Lung (tissue), 12 donors: Measurements from ENCODE around the gene CASZ1. TPM values are rescaled to one million over a fixed set of nuclear protein-coding genes. Genes with fewer than 3 reads are reported as not detected.
A peak's percentile ranks its signal among the peaks of the same experiment; 100 is the strongest.

ENCODE experiments used
- ATAC-seq: fragments of 200-7000 bp; cut with Tn5 transposase; one replicate; pipeline ENCODE4 v1.9.1; 2020; ENCODE audit warnings: moderate number of reproducible peaks; ENCODE audit not compliant: insufficient read depth, low FRiP score
- DNase-seq, 3 donors: peaks; one replicate each; pipeline ENCODE4 v3.0.0-alpha.2; 2013 to 2017
- H3K27ac ChIP-seq, 2 donors: one replicate each; pipeline ENCODE4 v1.5.1; 2013; ENCODE audit warnings: mild to moderate bottlenecking in 2 of 2, moderate library complexity in 2 of 2, control low read depth in 1 of 2, inconsistent platforms in 1 of 2, low read depth in 1 of 2, low read length in 1 of 2
- H3K27me3 ChIP-seq, 3 donors: one replicate each; pipeline ENCODE4 v1.5.1; 2013; ENCODE audit warnings: low read length in 2 of 3; ENCODE audit not compliant: control insufficient read depth in 3 of 3, insufficient read depth in 3 of 3
- H3K36me3 ChIP-seq, 4 donors: one replicate each; pipeline ENCODE4 v1.5.1; 2013; ENCODE audit warnings: low read length in 4 of 4, mild to moderate bottlenecking in 1 of 4, moderate library complexity in 1 of 4; ENCODE audit not compliant: control insufficient read depth in 4 of 4, insufficient read depth in 4 of 4
- H3K4me1 ChIP-seq, 5 donors: one replicate each; pipeline ENCODE4 v1.5.1; 2013; ENCODE audit warnings: low read length in 5 of 5, mild to moderate bottlenecking in 2 of 5, moderate library complexity in 1 of 5; ENCODE audit not compliant: control insufficient read depth in 5 of 5, insufficient read depth in 5 of 5
- H3K4me3 ChIP-seq: one replicate; pipeline ENCODE4 v1.5.1; 2013; ENCODE audit warnings: mild to moderate bottlenecking, control low read depth, moderate library complexity
- H3K9ac ChIP-seq, 2 donors: one replicate each; pipeline ENCODE4 v1.5.1; 2013; ENCODE audit warnings: low read length in 2 of 2, control low read depth in 1 of 2; ENCODE audit not compliant: insufficient read depth in 1 of 2
- H3K9me3 ChIP-seq, 4 donors: one replicate each; pipeline ENCODE4 v1.5.1; 2013; ENCODE audit warnings: low read length in 3 of 4, mild to moderate bottlenecking in 1 of 4, moderate library complexity in 1 of 4; ENCODE audit not compliant: control insufficient read depth in 4 of 4, insufficient read depth in 3 of 4
- WGBS, 2 donors: extraction: QIAGEN DNeasy Blood & Tissue Kit; methylation state at CpG; one replicate each; pipeline ENCODE4 v1.1.7; 2013; 5-methylcytosine and 5-hydroxymethylcytosine counted together
- polyA plus RNA-seq, 2 donors: library from polyadenylated mRNA; stranded (reverse); fragments of 200-250 nt; gene quantifications; one replicate each; pipeline ENCODE4 v1.2.1, GENCODE V29; 2013
- total RNA-seq, 2 donors: library from RNA; depleted of rRNA in 1 of 2; stranded (reverse); fragments of >200 nt in 1 of 2; gene quantifications; one replicate each; pipeline ENCODE4 v1.2.1, GENCODE V29; 2014 to 2021
- TF ChIP-seq, protein P1 (sequence below): IDR thresholded peaks from 2 replicates; pipeline ENCODE4 v1.5.1; 2012; ENCODE audit warnings: mild to moderate bottlenecking; ENCODE audit errors: control extremely low read depth, extremely low read depth
- donor health status: control.
- donor health status: control.
- donor health status: Bipolar disorder and iron deficiency.
- donor health status: healthy.
- donor health status: DM: yes; HTN: yes; CAD: no.

Gene CASZ1
- total and polyA plus RNA-seq, 4 donors = 10.3 to 69.9 (median 40.5) TPM

DNA sequence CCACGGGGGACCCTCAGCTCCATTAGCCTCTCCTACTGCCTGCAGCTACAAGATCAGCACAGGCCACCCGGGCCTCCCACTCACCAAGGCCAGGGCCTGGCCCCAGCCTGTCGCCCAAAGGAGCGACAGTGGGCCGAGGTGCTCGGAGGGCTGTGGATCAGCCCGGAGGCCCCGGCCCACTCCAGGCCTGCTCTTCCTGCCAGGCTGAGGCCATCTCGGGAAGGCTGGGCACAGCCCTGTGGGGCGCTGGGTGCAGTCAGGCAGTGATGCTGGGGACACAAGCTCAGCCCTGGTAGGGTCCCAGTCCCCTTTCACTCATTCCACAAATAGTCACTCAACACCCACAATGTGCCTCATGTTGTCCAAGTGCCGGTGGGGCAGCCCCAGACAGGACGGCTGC lies 58.8 kb downstream of the CASZ1 start:
- peaks cover 0 to 29% (median 17%) of the 10 kb centered on the region in 5 donors for H3K4me1 ChIP-seq
- no peaks in the 10 kb centered on the region for H3K27me3 ChIP-seq
- 63 to 86% methylated on average over 12 of the region's 12 CpGs for WGBS, 2 donors
- no peak overlapping the region for H3K4me3 ChIP-seq
- DNase-seq = no peak
- no peak for ATAC-seq
- H3K9me3 ChIP-seq = no peaks in the 10 kb centered on the region
- H3K36me3 ChIP-seq = no peaks in the 10 kb centered on the region
- peak overlapping the region; percentile 55 to 89 for H3K27ac ChIP-seq
- TF ChIP-seq, protein P1, sequence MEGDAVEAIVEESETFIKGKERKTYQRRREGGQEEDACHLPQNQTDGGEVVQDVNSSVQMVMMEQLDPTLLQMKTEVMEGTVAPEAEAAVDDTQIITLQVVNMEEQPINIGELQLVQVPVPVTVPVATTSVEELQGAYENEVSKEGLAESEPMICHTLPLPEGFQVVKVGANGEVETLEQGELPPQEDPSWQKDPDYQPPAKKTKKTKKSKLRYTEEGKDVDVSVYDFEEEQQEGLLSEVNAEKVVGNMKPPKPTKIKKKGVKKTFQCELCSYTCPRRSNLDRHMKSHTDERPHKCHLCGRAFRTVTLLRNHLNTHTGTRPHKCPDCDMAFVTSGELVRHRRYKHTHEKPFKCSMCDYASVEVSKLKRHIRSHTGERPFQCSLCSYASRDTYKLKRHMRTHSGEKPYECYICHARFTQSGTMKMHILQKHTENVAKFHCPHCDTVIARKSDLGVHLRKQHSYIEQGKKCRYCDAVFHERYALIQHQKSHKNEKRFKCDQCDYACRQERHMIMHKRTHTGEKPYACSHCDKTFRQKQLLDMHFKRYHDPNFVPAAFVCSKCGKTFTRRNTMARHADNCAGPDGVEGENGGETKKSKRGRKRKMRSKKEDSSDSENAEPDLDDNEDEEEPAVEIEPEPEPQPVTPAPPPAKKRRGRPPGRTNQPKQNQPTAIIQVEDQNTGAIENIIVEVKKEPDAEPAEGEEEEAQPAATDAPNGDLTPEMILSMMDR = no peak
- H3K9ac ChIP-seq = no peak overlapping the region

DNA sequence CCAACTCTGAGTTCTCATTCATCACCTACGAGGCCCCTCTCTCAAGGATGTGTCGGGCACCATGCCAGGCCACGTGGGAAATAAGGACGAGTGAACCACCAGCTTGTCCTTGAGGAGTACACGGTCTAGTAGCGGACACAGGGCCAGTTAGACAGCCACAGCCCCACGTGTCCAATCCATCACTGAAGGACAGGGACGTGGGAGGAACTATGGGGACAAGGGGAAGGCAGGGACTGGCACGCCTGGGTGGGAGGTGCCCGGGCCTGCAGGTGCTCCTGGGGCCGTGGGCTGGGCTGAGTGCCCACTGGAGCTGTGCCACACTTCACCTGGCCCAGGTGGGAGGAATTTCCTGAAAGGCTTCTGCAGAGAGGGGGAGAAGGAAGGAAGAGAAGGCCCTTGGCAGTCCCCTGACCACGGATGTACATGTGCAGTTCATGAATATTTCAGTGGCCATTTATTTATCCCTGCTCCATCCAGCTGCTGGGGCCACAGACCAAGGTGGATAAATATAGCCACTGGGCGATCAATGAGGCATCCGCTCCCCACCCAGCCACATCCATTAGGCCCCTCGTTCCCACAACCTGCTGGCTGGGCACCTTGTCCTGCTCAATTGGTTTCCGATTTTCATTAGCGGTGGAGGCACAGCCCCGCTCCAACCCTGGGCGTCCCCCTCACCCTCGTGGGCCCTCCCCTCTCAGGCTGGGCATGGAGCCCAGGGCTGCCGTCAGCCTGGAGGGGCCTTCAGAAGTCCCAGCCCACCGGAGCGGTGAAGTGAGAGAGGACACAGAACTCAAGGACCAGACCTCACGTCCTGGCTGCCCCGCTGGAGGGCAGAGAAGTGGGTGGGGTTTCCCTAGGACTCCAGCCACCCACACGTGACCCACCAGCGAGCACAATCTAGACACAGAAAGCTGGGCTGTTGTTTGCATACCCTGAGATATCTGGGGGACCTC lies 59.5 kb downstream of the CASZ1 start:
- peak overlapping the region; percentile 55 to 89 for H3K27ac ChIP-seq
- H3K4me1 ChIP-seq = peaks cover 0 to 29% (median 17%) of the 10 kb centered on the region in 5 donors
- no peaks in the 10 kb centered on the region for H3K36me3 ChIP-seq
- H3K9ac ChIP-seq = no peak overlapping the region
- no peak overlapping the region for H3K4me3 ChIP-seq
- DNase-seq = peak; percentile 73 to 83 (median 78)
- H3K27me3 ChIP-seq = no peaks in the 10 kb centered on the region
- TF ChIP-seq, protein P1 = no peak
- no peaks in the 10 kb centered on the region for H3K9me3 ChIP-seq
- ATAC-seq = peak; percentile 33
- 38 to 65% methylated on average over 27 of the region's 27 CpGs for WGBS, 2 donors

DNA sequence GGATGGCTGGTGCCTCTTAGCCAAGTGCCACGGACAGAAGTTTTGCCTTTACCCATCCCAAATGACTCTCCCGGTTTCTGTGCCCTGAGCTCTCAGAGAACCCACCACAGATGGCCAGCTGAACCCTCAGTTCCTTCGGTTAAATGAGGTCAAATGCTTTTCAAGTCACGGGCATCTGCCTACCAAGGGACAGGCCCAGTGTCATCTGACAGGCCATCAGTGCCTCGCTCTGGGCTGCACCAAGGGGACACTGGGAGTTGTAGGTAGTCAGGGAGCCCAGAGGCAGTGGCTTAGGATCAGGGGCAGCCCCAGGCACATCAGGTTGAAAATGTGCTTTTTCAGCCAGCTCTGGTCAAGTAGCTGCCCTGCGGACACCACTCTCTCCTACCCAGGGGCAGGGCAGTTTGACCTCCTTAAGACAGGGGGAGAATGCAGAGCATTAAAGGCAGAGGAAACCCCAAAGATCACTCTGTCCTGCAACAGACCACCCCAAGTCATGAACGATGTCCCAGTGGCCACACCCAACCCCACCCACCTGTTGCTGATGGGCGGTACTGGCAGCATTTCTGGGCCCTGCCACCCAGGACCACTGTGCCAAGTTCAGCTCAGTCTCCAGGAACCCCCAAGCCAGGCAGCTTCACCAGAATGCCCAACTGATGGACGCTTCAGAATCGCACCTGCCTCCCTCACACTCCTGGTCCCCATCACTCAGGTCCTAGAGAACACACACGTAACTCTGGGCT lies 60.7 kb downstream of the CASZ1 start:
- H3K9me3 ChIP-seq = no peaks in the 10 kb centered on the region
- no peak for ATAC-seq
- TF ChIP-seq, protein P1 = no peak
- no peak overlapping the region for H3K9ac ChIP-seq
- DNase-seq = no peak
- peaks cover 0 to 29% (median 17%) of the 10 kb centered on the region in 5 donors for H3K4me1 ChIP-seq
- peak overlapping the region; percentile 4 to 55 for H3K27ac ChIP-seq
- no peaks in the 10 kb centered on the region for H3K36me3 ChIP-seq
- no peaks in the 10 kb centered on the region for H3K27me3 ChIP-seq
- no peak overlapping the region for H3K4me3 ChIP-seq
- 69 to 77% methylated on average over 11 of the region's 11 CpGs for WGBS, 2 donors
